GM20431 (cell line): ENCODE data around the gene WDR91.

Source experiments
- in situ Hi-C: fragments of 300-500 bp; cut with MseI, MboI; formaldehyde crosslinking; loops from one replicate; pipeline ENCODE4 v1.15.0; 2020; ENCODE audit warnings: low sequenced_read_pairs; ENCODE audit not compliant: unreplicated experiment

WDR91 gene

GRCh38 chr7:135201350-135201749, 10.0 kb downstream of the WDR91 start:
- in situ Hi-C loops = no loop called here

- in situ Hi-C loops = no loop called here
Observed at GRCh38 chr7:135200821-135201331, 10.4 kb downstream of the WDR91 start.

- in situ Hi-C loops = loop anchor here (25.0 kb wide), 1 partner anchor 562 kb away; the partner anchor contains the start of gene BPGM
Observed at GRCh38 chr7:135199439-135199838, 11.9 kb downstream of the WDR91 start.

GRCh38 chr7:135197906-135198655, 13.2 kb downstream of the WDR91 start:
- in situ Hi-C loops = loop anchor here (25.0 kb wide), 1 partner anchor 561 kb away; the partner anchor contains the start of gene BPGM

- in situ Hi-C loops = loop anchor here (25.0 kb wide), 1 partner anchor 560 kb away; the partner anchor contains the start of gene BPGM
Observed at GRCh38 chr7:135197343-135197742, 14.0 kb downstream of the WDR91 start.

GRCh38 chr7:135195968-135196629, 15.2 kb downstream of the WDR91 start:
- in situ Hi-C loops = loop anchor here (25.0 kb wide), 1 partner anchor 559 kb away; the partner anchor contains the start of gene BPGM

- in situ Hi-C loops = loop anchor here (25.0 kb wide), 1 partner anchor 558 kb away; the partner anchor contains the start of gene BPGM
Observed at GRCh38 chr7:135195156-135195555, 16.2 kb downstream of the WDR91 start.

GRCh38 chr7:135194494-135195095, 16.7 kb downstream of the WDR91 start:
- in situ Hi-C loops = loop anchor here (25.0 kb wide), 1 partner anchor 557 kb away; the partner anchor contains the start of gene BPGM

- in situ Hi-C loops = loop anchor here (25.0 kb wide), 1 partner anchor 556 kb away; the partner anchor contains the start of gene BPGM
Observed at GRCh38 chr7:135193615-135194081, 17.7 kb downstream of the WDR91 start.

- in situ Hi-C loops = loop anchor here (25.0 kb wide), 1 partner anchor 556 kb away; the partner anchor contains the start of gene BPGM
Observed at GRCh38 chr7:135192914-135193536, 18.3 kb downstream of the WDR91 start.

- in situ Hi-C loops = loop anchor here (25.0 kb wide), 1 partner anchor 553 kb away; the partner anchor contains the start of gene BPGM
Observed at GRCh38 chr7:135190703-135191102, 20.6 kb downstream of the WDR91 start.

- in situ Hi-C loops = loop anchor here (25.0 kb wide), 1 partner anchor 553 kb away; the partner anchor contains the start of gene BPGM
Observed at GRCh38 chr7:135189961-135190360, 21.4 kb downstream of the WDR91 start.

- in situ Hi-C loops = loop anchor here (25.0 kb wide), 1 partner anchor 552 kb away; the partner anchor contains the start of gene BPGM
Observed at GRCh38 chr7:135189221-135189662, 22.1 kb downstream of the WDR91 start.

GRCh38 chr7:135188298-135188984, 22.9 kb downstream of the WDR91 start:
- in situ Hi-C loops = loop anchor here (25.0 kb wide), 1 partner anchor 551 kb away; the partner anchor contains the start of gene BPGM

- in situ Hi-C loops = loop anchor here (25.0 kb wide), 1 partner anchor 550 kb away; the partner anchor contains the start of gene BPGM
Observed at GRCh38 chr7:135186841-135187253, 24.5 kb downstream of the WDR91 start.

GRCh38 chr7:135186261-135186540, 25.1 kb downstream of the WDR91 start:
- in situ Hi-C loops = loop anchor here (25.0 kb wide), 1 partner anchor 549 kb away; the partner anchor contains the start of gene BPGM

- in situ Hi-C loops = loop anchor here (25.0 kb wide), 1 partner anchor 548 kb away; the partner anchor contains the start of gene BPGM
Observed at GRCh38 chr7:135185471-135186260, 25.7 kb downstream of the WDR91 start.
